Measurements from ENCODE around the gene KIF2A.

DNA sequence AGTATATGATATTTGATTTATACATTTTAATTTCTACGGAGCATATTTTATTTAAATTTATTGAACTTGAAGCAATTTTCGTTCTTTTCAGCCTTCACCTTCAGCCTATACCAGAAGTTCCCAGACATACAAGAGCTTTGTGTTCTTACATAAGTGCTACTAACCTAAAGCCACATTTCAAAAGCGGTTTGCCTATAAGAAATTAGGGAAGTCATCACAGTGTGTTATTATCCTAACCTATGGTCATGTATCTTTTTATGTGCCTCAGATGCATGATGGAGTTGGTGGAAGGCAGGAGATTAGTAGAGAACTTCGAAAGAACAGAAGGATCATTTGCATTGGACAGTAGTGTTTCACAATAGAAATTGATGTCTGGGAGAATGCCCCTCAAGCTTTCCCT, 3.1 kb downstream of the KIF2A start:
- TF ChIP-seq, protein P1, sequence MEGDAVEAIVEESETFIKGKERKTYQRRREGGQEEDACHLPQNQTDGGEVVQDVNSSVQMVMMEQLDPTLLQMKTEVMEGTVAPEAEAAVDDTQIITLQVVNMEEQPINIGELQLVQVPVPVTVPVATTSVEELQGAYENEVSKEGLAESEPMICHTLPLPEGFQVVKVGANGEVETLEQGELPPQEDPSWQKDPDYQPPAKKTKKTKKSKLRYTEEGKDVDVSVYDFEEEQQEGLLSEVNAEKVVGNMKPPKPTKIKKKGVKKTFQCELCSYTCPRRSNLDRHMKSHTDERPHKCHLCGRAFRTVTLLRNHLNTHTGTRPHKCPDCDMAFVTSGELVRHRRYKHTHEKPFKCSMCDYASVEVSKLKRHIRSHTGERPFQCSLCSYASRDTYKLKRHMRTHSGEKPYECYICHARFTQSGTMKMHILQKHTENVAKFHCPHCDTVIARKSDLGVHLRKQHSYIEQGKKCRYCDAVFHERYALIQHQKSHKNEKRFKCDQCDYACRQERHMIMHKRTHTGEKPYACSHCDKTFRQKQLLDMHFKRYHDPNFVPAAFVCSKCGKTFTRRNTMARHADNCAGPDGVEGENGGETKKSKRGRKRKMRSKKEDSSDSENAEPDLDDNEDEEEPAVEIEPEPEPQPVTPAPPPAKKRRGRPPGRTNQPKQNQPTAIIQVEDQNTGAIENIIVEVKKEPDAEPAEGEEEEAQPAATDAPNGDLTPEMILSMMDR (IDR thresholded peaks at IDR 0.05; ENCODE audit: extremely low read depth in 1 of 2, insufficient read depth in 1 of 2, low read depth in 1 of 2, low read length in 2 of 2), result no peak
- no peak for TF ChIP-seq EZH2 (IDR thresholded peaks at IDR 0.05; ENCODE audit: borderline replicate concordance, low read depth, low read length, severe bottlenecking)
- TF ChIP-seq, protein P2, sequence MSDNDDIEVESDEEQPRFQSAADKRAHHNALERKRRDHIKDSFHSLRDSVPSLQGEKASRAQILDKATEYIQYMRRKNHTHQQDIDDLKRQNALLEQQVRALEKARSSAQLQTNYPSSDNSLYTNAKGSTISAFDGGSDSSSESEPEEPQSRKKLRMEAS (IDR thresholded peaks at IDR 0.05; ENCODE audit: insufficient read depth, insufficient read length), result no peak
- TF ChIP-seq JUN (IDR thresholded peaks at IDR 0.05; ENCODE audit: borderline replicate concordance, insufficient read depth, insufficient read length, low read depth), result no peak
- no peak for TF ChIP-seq POLR2A (IDR thresholded peaks at IDR 0.05; ENCODE audit: low read depth, low read length)
- TF ChIP-seq FOS (IDR thresholded peaks at IDR 0.05; ENCODE audit: borderline replicate concordance, insufficient read depth, low read length), result no peak

Measured in endothelial cell of umbilical vein (primary cell).